ENCODE data around the gene GRK1. TPM values are rescaled to one million over a fixed set of nuclear protein-coding genes. Genes with fewer than 3 reads are reported as not detected.

Gene GRK1
- total and polyA plus RNA-seq, 2 of the 8 experiments (the other 6 are each of a cell fraction or from before 2014, with no cell fraction given) = 0.12 TPM; not detected in 1

- TF ChIP-seq SAP30 (IDR thresholded peaks at IDR 0.05; ENCODE audit: insufficient read depth, insufficient replicate concordance, low read length) = no peak
- TF ChIP-seq CHD2 (IDR thresholded peaks at IDR 0.05; ENCODE audit: low read length) = no peak
- no peak for TF ChIP-seq RFX5 (IDR thresholded peaks at IDR 0.05; ENCODE audit: borderline replicate concordance, low read depth, low read length)
- TF ChIP-seq EGR1 (IDR thresholded peaks at IDR 0.05; ENCODE audit: borderline replicate concordance, low read depth, low read length) = no peak
- no peak for TF ChIP-seq JUN (IDR thresholded peaks at IDR 0.05; ENCODE audit: low read depth, low read length)
- TF ChIP-seq ATF2 (IDR thresholded peaks at IDR 0.05; ENCODE audit: low read length) = no peak
- TF ChIP-seq TBP (IDR thresholded peaks at IDR 0.05; ENCODE audit: low read depth, low read length) = no peak
- TF ChIP-seq CTBP2 (IDR thresholded peaks at IDR 0.05; ENCODE audit: borderline replicate concordance, insufficient read depth, insufficient read length, low read length) = no peak
- no peak for TF ChIP-seq POLR2A (IDR thresholded peaks at IDR 0.05; ENCODE audit: control extremely low read depth in 1 of 2, low read depth in 2 of 2, low read length in 2 of 2)
Measured at GRCh38 chr13:113668491-113668971, 1.5 kb downstream of the GRK1 start (continued).
